ENCODE data around the gene CAT.

GRCh38 chr11:34416088-34416487, 22.6 kb upstream of the CAT start:
- no peak for TF ChIP-seq EZH2 (IDR thresholded peaks at IDR 0.05; ENCODE audit: borderline replicate concordance, low read depth, low read length, poor library complexity, severe bottlenecking)
- TF ChIP-seq CTCF (conservative IDR thresholded peaks at IDR 0.05; ENCODE audit: low read depth, low read length) = no peak
